H9 (cell line): ENCODE results near the gene PLLP. TPM values are rescaled to one million over a fixed set of nuclear protein-coding genes. Genes with fewer than 3 reads are reported as not detected.
A peak's percentile ranks its signal among the peaks of the same experiment; 100 is the strongest.

Experiments used
- DNase-seq: peaks from one replicate; pipeline ENCODE4 v3.0.0-alpha.2; 2017
- H2AFZ ChIP-seq: one replicate; pipeline ENCODE4 v1.6.1; 2013; ENCODE audit warnings: mild to moderate bottlenecking, low read length, control low read depth, moderate library complexity
- H2AK5ac ChIP-seq: 2 replicates; pipeline ENCODE4 v1.6.1; 2013; ENCODE audit warnings: low read length, control low read depth, mixed read lengths; ENCODE audit not compliant: insufficient read length
- H2BK120ac ChIP-seq: one replicate; pipeline ENCODE4 v1.6.1; 2013; ENCODE audit warnings: low read depth, mild to moderate bottlenecking, low read length, control low read depth, inconsistent platforms; ENCODE audit not compliant: poor library complexity, severe bottlenecking
- H2BK12ac ChIP-seq: 2 replicates; pipeline ENCODE4 v1.6.1; 2013; ENCODE audit warnings: low read length, control low read depth, mixed read lengths, low read depth; ENCODE audit not compliant: insufficient read length
- H2BK15ac ChIP-seq: 2 replicates; pipeline ENCODE4 v1.6.1; 2013; ENCODE audit warnings: low read depth, low read length, control low read depth
- H2BK20ac ChIP-seq: one replicate; pipeline ENCODE4 v1.6.1; 2013; ENCODE audit warnings: low read depth, mild to moderate bottlenecking, low read length, control low read depth, inconsistent platforms; ENCODE audit not compliant: poor library complexity, severe bottlenecking
- H2BK5ac ChIP-seq: 2 replicates; pipeline ENCODE4 v1.6.1; 2013; ENCODE audit warnings: low read length, control low read depth, mixed read lengths; ENCODE audit not compliant: insufficient read length
- H3K14ac ChIP-seq: 2 replicates; pipeline ENCODE4 v1.6.1; 2013; ENCODE audit warnings: low read length, control low read depth; ENCODE audit not compliant: insufficient read depth
- H3K18ac ChIP-seq: 2 replicates; pipeline ENCODE4 v1.6.1; 2013; ENCODE audit warnings: low read depth, mild to moderate bottlenecking, mixed read lengths, low read length, control low read depth; ENCODE audit not compliant: insufficient read length
- H3K23ac ChIP-seq: 2 replicates; pipeline ENCODE4 v1.6.1; 2013; ENCODE audit warnings: low read length, control low read depth, mixed read lengths, low read depth; ENCODE audit not compliant: insufficient read length
- H3K23me2 ChIP-seq: 2 replicates; pipeline ENCODE4 v1.6.1; 2013; ENCODE audit warnings: low read depth, mild to moderate bottlenecking, mixed read lengths, low read length, control low read depth; ENCODE audit not compliant: insufficient read length, poor library complexity, severe bottlenecking
- H3K27ac ChIP-seq: 2 replicates; pipeline ENCODE4 v1.5.1; 2013; ENCODE audit warnings: low read length, control low read depth, mixed read lengths, low read depth; ENCODE audit not compliant: insufficient read length
- H3K27me3 ChIP-seq: 2 replicates; pipeline ENCODE4 v1.6.1; 2013; ENCODE audit warnings: low read length, control low read depth, inconsistent platforms; ENCODE audit not compliant: insufficient read depth
- H3K4ac ChIP-seq: 2 replicates; pipeline ENCODE4 v1.6.1; 2013; ENCODE audit warnings: low read depth, mild to moderate bottlenecking, control low read depth, inconsistent platforms, low read length, moderate library complexity
- H3K4me1 ChIP-seq: 2 replicates; pipeline ENCODE4 v1.6.1; 2013; ENCODE audit warnings: low read length, control low read depth, inconsistent platforms; ENCODE audit not compliant: insufficient read depth
- H3K4me2 ChIP-seq: 2 replicates; pipeline ENCODE4 v1.6.1; 2013; ENCODE audit warnings: low read length, control low read depth, mixed read lengths; ENCODE audit not compliant: insufficient read length, insufficient read depth
- H3K56ac ChIP-seq: 2 replicates; pipeline ENCODE4 v1.6.1; 2013; ENCODE audit warnings: low read depth, mild to moderate bottlenecking, mixed read lengths, low read length, control low read depth; ENCODE audit not compliant: insufficient read length
- H3K79me1 ChIP-seq: 2 replicates; pipeline ENCODE4 v1.6.1; 2013; ENCODE audit warnings: low read depth, mild to moderate bottlenecking, moderate library complexity, low read length, control low read depth, inconsistent platforms; ENCODE audit not compliant: insufficient read depth, poor library complexity, severe bottlenecking
- H3K79me2 ChIP-seq: 2 replicates; pipeline ENCODE4 v1.6.1; 2013; ENCODE audit warnings: low read length, control low read depth, inconsistent platforms; ENCODE audit not compliant: insufficient read depth
- H3K9ac ChIP-seq: 2 replicates; pipeline ENCODE4 v1.6.1; 2013; ENCODE audit warnings: low read length, control low read depth, mixed read lengths; ENCODE audit not compliant: insufficient read length; ENCODE audit errors: extremely low read depth
- H3K9me3 ChIP-seq: one replicate; pipeline ENCODE4 v1.6.1; 2013; ENCODE audit warnings: low read depth, low read length, inconsistent platforms; ENCODE audit not compliant: control insufficient read depth
- H3T11ph ChIP-seq: one replicate; pipeline ENCODE4 v1.6.1; 2013; ENCODE audit warnings: mild to moderate bottlenecking, low read length, control low read depth, inconsistent platforms
- H4K20me1 ChIP-seq: one replicate; pipeline ENCODE4 v1.6.1; 2013; ENCODE audit not compliant: control insufficient read depth, insufficient read length, insufficient read depth
- H4K5ac ChIP-seq: 2 replicates; pipeline ENCODE4 v1.6.1; 2013; ENCODE audit warnings: low read depth, mild to moderate bottlenecking, mixed read lengths, low read length, control low read depth; ENCODE audit not compliant: insufficient read length
- H4K8ac ChIP-seq: replicated peaks from 2 replicates; pipeline ENCODE4 v1.6.1; 2013; ENCODE audit warnings: low read length, control low read depth, mixed read lengths, low read depth; ENCODE audit not compliant: insufficient read length
- H4K91ac ChIP-seq: 2 replicates; pipeline ENCODE4 v1.6.1; 2013; ENCODE audit warnings: low read depth, mild to moderate bottlenecking, moderate library complexity, mixed read lengths, low read length, control low read depth; ENCODE audit not compliant: insufficient read length
- H3K27ac Mint-ChIP-seq, 3 experiments: 2 replicates in 2 of 3; 3 replicates in 1 of 3; pipeline ENCODE4 v1.8.0; 2020 to 2021; ENCODE audit warnings: mixed read lengths in 3 of 3, mild to moderate bottlenecking in 1 of 3, moderate library complexity in 1 of 3
- H3K27me3 Mint-ChIP-seq: 2 replicates; pipeline ENCODE4 v1.8.0; 2021; ENCODE audit warnings: low read depth, mild to moderate bottlenecking, moderate library complexity, mixed read lengths
- H3K36me3 Mint-ChIP-seq, 3 experiments: 2 replicates in 2 of 3; 3 replicates in 1 of 3; pipeline ENCODE4 v1.8.0; 2020 to 2021; ENCODE audit warnings: low read depth in 3 of 3, mixed read lengths in 3 of 3; ENCODE audit not compliant: insufficient read depth in 1 of 3
- H3K4me1 Mint-ChIP-seq, 2 experiments: 2 replicates each; pipeline ENCODE4 v1.8.0; 2020; ENCODE audit warnings: mixed read lengths in 2 of 2
- H3K4me3 Mint-ChIP-seq, 2 experiments: 2 replicates in 1 of 2; 3 replicates in 1 of 2; pipeline ENCODE4 v1.8.0; 2020 to 2021; ENCODE audit warnings: mild to moderate bottlenecking in 2 of 2, mixed read lengths in 2 of 2, moderate library complexity in 1 of 2
- H3K9me3 Mint-ChIP-seq, 2 experiments: 2 replicates in 1 of 2; 3 replicates in 1 of 2; pipeline ENCODE4 v1.8.0; 2020; ENCODE audit warnings: mild to moderate bottlenecking in 2 of 2, mixed read lengths in 2 of 2, moderate library complexity in 1 of 2
- WGBS: extraction: QIAGEN DNeasy Blood & Tissue Kit; methylation state at CpG from one replicate; pipeline ENCODE4 v1.1.7; 2013; ENCODE audit warnings: missing lambda C conversion rate, low lambda C conversion rate, mixed read lengths; ENCODE audit not compliant: insufficient read length; ENCODE audit errors: extremely low coverage; 5-methylcytosine and 5-hydroxymethylcytosine counted together
- long read RNA-seq: library from polyadenylated mRNA; unstranded; transcript quantifications from one replicate; pipeline ENCODE4 v2.0.0, GENCODE V29; 2020
- total RNA-seq: library from RNA; stranded (reverse); gene quantifications from 2 replicates; pipeline ENCODE4 v1.2.1, GENCODE V29; 2021
- TF ChIP-seq, protein P1 (sequence below): fragments of 200-600 bp; sonication (generic); conservative IDR thresholded peaks from 3 replicates; pipeline ENCODE4 v1.8.0; 2021; ENCODE audit warnings: antibody characterized with exemption, mild to moderate bottlenecking

PLLP gene, protein sequence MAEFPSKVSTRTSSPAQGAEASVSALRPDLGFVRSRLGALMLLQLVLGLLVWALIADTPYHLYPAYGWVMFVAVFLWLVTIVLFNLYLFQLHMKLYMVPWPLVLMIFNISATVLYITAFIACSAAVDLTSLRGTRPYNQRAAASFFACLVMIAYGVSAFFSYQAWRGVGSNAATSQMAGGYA
- total RNA-seq: 1.8 and 2.0 TPM in 2 replicates
- long read RNA-seq, transcript PLLP-201 (4 exons, 1,512 nt): major isoform, 29 of 33 reads
- long read RNA-seq, partial matches to known transcripts: 0 of 33 reads
- long read RNA-seq, other reads (novel, unspliced or antisense): 4 of 33 reads

DNA sequence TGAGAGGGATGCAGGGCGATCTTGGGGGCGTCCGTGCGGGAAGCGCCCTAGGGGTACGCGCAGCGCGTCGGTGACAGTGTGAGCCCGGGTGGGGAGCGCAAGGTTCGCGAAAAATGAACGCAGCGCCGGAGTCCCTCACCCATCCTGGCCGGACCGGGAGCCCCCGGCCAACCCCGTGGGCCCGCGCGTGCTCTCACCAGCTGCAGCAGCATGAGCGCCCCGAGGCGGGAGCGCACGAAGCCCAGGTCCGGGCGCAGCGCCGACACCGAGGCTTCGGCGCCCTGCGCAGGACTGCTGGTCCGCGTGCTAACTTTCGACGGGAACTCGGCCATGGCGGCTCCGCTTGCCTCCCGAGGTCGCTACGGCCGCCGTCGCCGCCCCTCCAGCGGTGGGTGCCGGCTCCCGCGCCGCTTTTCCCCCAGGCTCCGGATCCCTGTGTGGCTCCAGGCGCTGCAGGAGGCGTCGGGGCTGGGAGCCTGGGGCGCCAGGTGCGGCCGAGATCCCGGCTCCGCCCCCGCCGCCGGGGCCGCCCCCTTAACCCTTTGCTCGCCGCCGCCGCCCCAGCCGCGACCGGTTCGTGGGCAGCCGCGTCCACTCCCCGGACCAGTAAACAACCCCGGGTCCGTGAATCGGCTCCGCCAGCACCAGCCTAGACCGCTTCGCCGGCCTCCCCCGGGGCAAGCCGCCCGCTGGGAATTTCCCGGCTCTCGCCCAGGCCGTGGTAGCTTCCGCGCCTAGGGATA lies at the start of gene PLLP:
Gene PLLP (minus strand): TSS at position 464 of the 743 bp plus-strand sequence. CDS start 132 bp downstream, at position 332.
- Histone ChIP-seq H3K23me2 (peaks cover 5% of the 10 kb centered on the region), H2BK20ac (no peak within 1 kb of the TSS), H2BK15ac (no peak within 1 kb of the TSS), H3K27ac (no peak within 1 kb of the TSS), H2AFZ (no peak within 1 kb of the TSS), H3K14ac (peak within 1 kb of the TSS; percentile 82), H2BK5ac (no peak within 1 kb of the TSS), H3K9ac (peak within 1 kb of the TSS; percentile 2), H3T11ph (no peak within 1 kb of the TSS), H4K20me1 (no peaks in the 10 kb centered on the region), H3K18ac (peak within 1 kb of the TSS; percentile 72), H2BK12ac (no peak within 1 kb of the TSS), H3K9me3 (no peaks in the 10 kb centered on the region), H4K8ac (no peak within 1 kb of the TSS), H3K79me1 (no peaks in the 10 kb centered on the region), H3K4me1 (no peaks in the 10 kb centered on the region), H3K4me2 (peak within 1 kb of the TSS; percentile 61), H2AK5ac (no peak within 1 kb of the TSS), H3K56ac (no peak within 1 kb of the TSS), H4K91ac (no peak within 1 kb of the TSS), H3K27me3 (peaks cover 15% of the 10 kb centered on the region; the same call in 1 of the 2 replicates), H3K23ac (no peak within 1 kb of the TSS), H3K79me2 (no peaks in the 10 kb centered on the region), H4K5ac (no peak within 1 kb of the TSS), H3K4ac (no peak within 1 kb of the TSS), H2BK120ac (no peak within 1 kb of the TSS)
- Mint-ChIP-seq H3K4me3 (peak within 1 kb of the TSS; percentile 73 to 90), H3K27me3 (peaks cover 58% of the 10 kb centered on the region), H3K4me1 (peaks cover 10 to 19% of the 10 kb centered on the region in 2 experiments), H3K9me3 (0 out of 5 replicates have a peak, but pooled peaks cover 0 to 2% of the 10 kb centered on the region in 2 experiments), H3K27ac (peak within 1 kb of the TSS in 1 of 3 experiments; percentile 65; a peak in 1 of 7 replicates), H3K36me3 (no peaks in the 10 kb centered on the region)
- peak; percentile 58 for DNase-seq
- no CpG with 5 or more reads among the region's 95 CpGs for WGBS
- TF ChIP-seq, protein P1, sequence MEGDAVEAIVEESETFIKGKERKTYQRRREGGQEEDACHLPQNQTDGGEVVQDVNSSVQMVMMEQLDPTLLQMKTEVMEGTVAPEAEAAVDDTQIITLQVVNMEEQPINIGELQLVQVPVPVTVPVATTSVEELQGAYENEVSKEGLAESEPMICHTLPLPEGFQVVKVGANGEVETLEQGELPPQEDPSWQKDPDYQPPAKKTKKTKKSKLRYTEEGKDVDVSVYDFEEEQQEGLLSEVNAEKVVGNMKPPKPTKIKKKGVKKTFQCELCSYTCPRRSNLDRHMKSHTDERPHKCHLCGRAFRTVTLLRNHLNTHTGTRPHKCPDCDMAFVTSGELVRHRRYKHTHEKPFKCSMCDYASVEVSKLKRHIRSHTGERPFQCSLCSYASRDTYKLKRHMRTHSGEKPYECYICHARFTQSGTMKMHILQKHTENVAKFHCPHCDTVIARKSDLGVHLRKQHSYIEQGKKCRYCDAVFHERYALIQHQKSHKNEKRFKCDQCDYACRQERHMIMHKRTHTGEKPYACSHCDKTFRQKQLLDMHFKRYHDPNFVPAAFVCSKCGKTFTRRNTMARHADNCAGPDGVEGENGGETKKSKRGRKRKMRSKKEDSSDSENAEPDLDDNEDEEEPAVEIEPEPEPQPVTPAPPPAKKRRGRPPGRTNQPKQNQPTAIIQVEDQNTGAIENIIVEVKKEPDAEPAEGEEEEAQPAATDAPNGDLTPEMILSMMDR: no peak
